ENCODE data around the gene GABRA4.

- TF ChIP-seq REST (IDR thresholded peaks at IDR 0.05; ENCODE audit: low read depth, low read length) (no peak), YY1 (IDR thresholded peaks at IDR 0.05; ENCODE audit: low read depth, low read length) (no peak), NR2C2 (IDR thresholded peaks at IDR 0.05; ENCODE audit: borderline replicate concordance, control insufficient read depth, insufficient read length, low read depth) (no peak), CTCF (IDR thresholded peaks at IDR 0.05 in 2 of 3, conservative IDR thresholded peaks at IDR 0.05 in 1 of 3; ENCODE audit: control insufficient read depth in 2 of 3, extremely low read depth in 1 of 3, insufficient read depth in 1 of 3, low read depth in 3 of 3, low read length in 3 of 3) (no peak), SMC3 (IDR thresholded peaks at IDR 0.05; ENCODE audit: borderline replicate concordance, low read length) (no peak)
Observed at GRCh38 chr4:47038263-47038662, 44.9 kb upstream of the GABRA4 start.
